Measurements from ENCODE around the gene TBC1D22B. TPM values are rescaled to one million over a fixed set of nuclear protein-coding genes. Genes with fewer than 3 reads are reported as not detected.
"Not testable (repeated sequence)": the region's sequence is repeated elsewhere in the genome, so short reads cannot be mapped to it uniquely, and the experiment has no call there.

Gene TBC1D22B
- polyA plus RNA-seq, 3 donors = 3.9 to 5.0 (median 4.9) TPM

DNA sequence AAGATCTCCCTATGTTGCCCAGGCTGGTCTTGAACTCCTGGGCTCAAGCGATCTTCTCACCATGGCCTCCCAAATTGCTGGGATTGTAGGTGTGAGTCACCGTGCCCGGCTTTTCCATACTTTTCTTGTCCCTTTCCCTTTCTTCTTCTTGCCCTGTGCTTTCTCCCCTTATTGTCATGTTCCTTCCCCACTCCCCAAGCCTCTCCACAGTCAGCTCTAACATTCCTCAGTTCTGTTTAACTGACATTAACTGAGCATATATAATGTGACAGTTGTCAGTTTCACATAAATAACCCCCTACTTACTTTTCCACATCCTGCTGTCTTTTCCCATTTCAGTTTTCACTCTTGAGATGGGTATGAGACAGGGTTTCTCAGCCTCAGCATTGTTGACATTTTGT is 86.7 kb downstream of the TBC1D22B start:
- H3K79me2 ChIP-seq (ENCODE audit: insufficient read depth, low read length) = no peaks in the 10 kb centered on the region
- no peak for DNase-seq
- H3K27ac ChIP-seq (ENCODE audit: low read depth in 1 of 2, low read length in 2 of 2) = no peak overlapping the region
- Mint-ChIP-seq H3K9me3 (peaks cover 0 to 4% (median 0%) of the 10 kb centered on the region in 7 donors), H3K4me3 (no peak overlapping the region), H3K27ac (no peak overlapping the region), H3K27me3 (ENCODE audit: low read depth in 3 of 3) (peaks cover 2 to 13% (median 10%) of the 10 kb centered on the region in 3 donors), H3K36me3 (no peaks in the 10 kb centered on the region), H3K4me1 (no peaks in the 10 kb centered on the region)
- H3K9ac ChIP-seq (ENCODE audit: insufficient read depth, low read length, poor library complexity, severe bottlenecking) = no peak overlapping the region
- no CpG with 5 or more reads among the region's 3 CpGs for WGBS (ENCODE audit: insufficient coverage)
- intact Hi-C loops (cut with micrococcal nuclease) = no loop called here
- no peaks in the 10 kb centered on the region for H4K20me1 ChIP-seq (ENCODE audit: insufficient read depth, low read length)
- TF ChIP-seq, protein P1, sequence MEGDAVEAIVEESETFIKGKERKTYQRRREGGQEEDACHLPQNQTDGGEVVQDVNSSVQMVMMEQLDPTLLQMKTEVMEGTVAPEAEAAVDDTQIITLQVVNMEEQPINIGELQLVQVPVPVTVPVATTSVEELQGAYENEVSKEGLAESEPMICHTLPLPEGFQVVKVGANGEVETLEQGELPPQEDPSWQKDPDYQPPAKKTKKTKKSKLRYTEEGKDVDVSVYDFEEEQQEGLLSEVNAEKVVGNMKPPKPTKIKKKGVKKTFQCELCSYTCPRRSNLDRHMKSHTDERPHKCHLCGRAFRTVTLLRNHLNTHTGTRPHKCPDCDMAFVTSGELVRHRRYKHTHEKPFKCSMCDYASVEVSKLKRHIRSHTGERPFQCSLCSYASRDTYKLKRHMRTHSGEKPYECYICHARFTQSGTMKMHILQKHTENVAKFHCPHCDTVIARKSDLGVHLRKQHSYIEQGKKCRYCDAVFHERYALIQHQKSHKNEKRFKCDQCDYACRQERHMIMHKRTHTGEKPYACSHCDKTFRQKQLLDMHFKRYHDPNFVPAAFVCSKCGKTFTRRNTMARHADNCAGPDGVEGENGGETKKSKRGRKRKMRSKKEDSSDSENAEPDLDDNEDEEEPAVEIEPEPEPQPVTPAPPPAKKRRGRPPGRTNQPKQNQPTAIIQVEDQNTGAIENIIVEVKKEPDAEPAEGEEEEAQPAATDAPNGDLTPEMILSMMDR (IDR thresholded peaks at IDR 0.05) = no peak
- H3K9me3 ChIP-seq (replicated peaks in 1 of 2; ENCODE audit: control insufficient read depth in 1 of 2, insufficient read depth in 1 of 2, low read length in 2 of 2) = no peaks in the 10 kb centered on the region
- H2AFZ ChIP-seq (ENCODE audit: insufficient read depth, low read depth, low read length, poor library complexity, severe bottlenecking) = no peak overlapping the region
- H3K4me2 ChIP-seq (replicated peaks; ENCODE audit: extremely low read depth, low read length, poor library complexity, severe bottlenecking) = no peak overlapping the region
- no peaks in the 10 kb centered on the region for H3K36me3 ChIP-seq (replicated peaks in 1 of 2; ENCODE audit: control insufficient read depth in 1 of 2, insufficient read depth in 2 of 2, low read length in 2 of 2)
- no peaks in the 10 kb centered on the region for H3K4me1 ChIP-seq (ENCODE audit: control insufficient read depth in 1 of 2, insufficient read depth in 2 of 2, low read length in 2 of 2)
- H3K4me3 ChIP-seq (replicated peaks in 1 of 3; ENCODE audit: low read depth in 2 of 3, low read length in 3 of 3) = no peak overlapping the region
- H3K27me3 ChIP-seq (ENCODE audit: control insufficient read depth in 2 of 2, insufficient read depth in 2 of 2, low read length in 2 of 2) = peaks cover 0 to 3% of the 10 kb centered on the region in 2 donors

DNA sequence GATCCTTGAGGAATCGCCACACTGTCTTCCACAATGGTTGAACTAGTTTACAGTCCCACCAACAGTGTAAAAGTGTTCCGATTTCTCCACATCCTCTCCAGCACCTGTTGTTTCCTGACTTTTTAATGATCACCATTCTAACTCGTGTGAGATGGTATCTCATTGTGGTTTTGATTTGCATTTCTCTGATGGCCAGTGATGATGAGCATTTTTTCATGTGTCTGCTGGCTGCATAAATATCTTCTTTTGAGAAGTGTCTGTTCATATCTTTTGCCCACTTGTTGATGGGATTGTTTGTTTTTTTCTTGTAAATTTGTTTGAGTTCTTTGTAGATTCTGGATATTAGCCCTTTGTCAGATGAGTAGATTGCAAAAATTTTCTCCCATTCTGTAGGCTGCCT is 88.2 kb downstream of the TBC1D22B start:
- H3K4me1 ChIP-seq (ENCODE audit: control insufficient read depth in 1 of 2, insufficient read depth in 2 of 2, low read length in 2 of 2); H4K20me1 ChIP-seq (ENCODE audit: insufficient read depth, low read length); H3K36me3 ChIP-seq (replicated peaks in 1 of 2; ENCODE audit: control insufficient read depth in 1 of 2, insufficient read depth in 2 of 2, low read length in 2 of 2); H3K4me2 ChIP-seq (replicated peaks; ENCODE audit: extremely low read depth, low read length, poor library complexity, severe bottlenecking); H3K27ac Mint-ChIP-seq; H3K27me3 ChIP-seq (ENCODE audit: control insufficient read depth in 2 of 2, insufficient read depth in 2 of 2, low read length in 2 of 2); H3K9ac ChIP-seq (ENCODE audit: insufficient read depth, low read length, poor library complexity, severe bottlenecking); H3K4me1 Mint-ChIP-seq; H3K27ac ChIP-seq (ENCODE audit: low read depth in 1 of 2, low read length in 2 of 2); H3K4me3 ChIP-seq (replicated peaks in 1 of 3; ENCODE audit: low read depth in 2 of 3, low read length in 3 of 3); intact Hi-C loops (cut with micrococcal nuclease); H3K36me3 Mint-ChIP-seq; H3K9me3 ChIP-seq (replicated peaks in 1 of 2; ENCODE audit: control insufficient read depth in 1 of 2, insufficient read depth in 1 of 2, low read length in 2 of 2); H3K79me2 ChIP-seq (ENCODE audit: insufficient read depth, low read length); H3K4me3 Mint-ChIP-seq; H2AFZ ChIP-seq (ENCODE audit: insufficient read depth, low read depth, low read length, poor library complexity, severe bottlenecking); DNase-seq; H3K9me3 Mint-ChIP-seq: not testable (repeated sequence)
- peaks cover 2 to 13% (median 10%) of the 10 kb centered on the region in 3 donors for H3K27me3 Mint-ChIP-seq (ENCODE audit: low read depth in 3 of 3)
- no CpG with 5 or more reads among the region's 3 CpGs for WGBS (ENCODE audit: insufficient coverage)
